Endothelial cell of umbilical vein (primary cell): ENCODE data around the gene FECH. TPM values are rescaled to one million over a fixed set of nuclear protein-coding genes. Genes with fewer than 3 reads are reported as not detected.

ENCODE experiments used
- BruUV-seq: library from RNA; stranded (reverse); fragments of 400-500 nt; replicated peaks from 2 replicates; lab custom pipeline; 2021; lab: Mats Ljungman, UMichigan
- CTCF ChIA-PET: fragments of 300-600, 350-600 bp; sonication (Branson Sonifier 250); formaldehyde crosslinking; loops from one replicate; lab custom pipeline; 2021; ENCODE audit warnings: antibody characterized with exemption, inconsistent platforms; lab: Charles Lee
- POLR2A ChIA-PET: fragments of 300-600, 350-600 bp; sonication (Branson Sonifier 250); formaldehyde crosslinking; loops from one replicate; lab custom pipeline; 2021; ENCODE audit warnings: antibody characterized with exemption, inconsistent platforms; lab: Charles Lee
- DNase-seq: peaks from one replicate; pipeline ENCODE4 v3.0.0-alpha.2; 2011; ENCODE audit warnings: low read depth, low spot score
- FAIRE-seq: peaks from 2 replicates; lab custom pipeline; 2011; peaks lifted over from hg19 to GRCh38; lab: Jason Lieb, UNC
- H2AFZ ChIP-seq: 2 replicates; pipeline ENCODE4 v1.6.0; 2012; ENCODE audit warnings: low read depth, low read length, control low read depth, inconsistent platforms
- H3K27ac ChIP-seq: 2 replicates; pipeline ENCODE4 v1.5.1; 2011; ENCODE audit warnings: low read depth, mild to moderate bottlenecking, control low read depth, low read length, moderate library complexity; ENCODE audit not compliant: insufficient read depth
- H3K27me3 ChIP-seq, 2 experiments: 2 replicates each; pipeline versions ENCODE4 v1.6.0 to v1.6.1; 2011; ENCODE audit warnings: low read length in 2 of 2, mixed read lengths in 1 of 2; ENCODE audit not compliant: control insufficient read depth in 2 of 2, insufficient read depth in 2 of 2
- H3K36me3 ChIP-seq, 2 experiments: 2 replicates in 1 of 2; 3 replicates in 1 of 2; pipeline ENCODE4 v1.5.1; 2011; ENCODE audit warnings: low read length in 2 of 2, mild to moderate bottlenecking in 1 of 2, moderate library complexity in 1 of 2; ENCODE audit not compliant: control insufficient read depth in 2 of 2, insufficient read depth in 2 of 2; ENCODE audit errors: extremely low read depth in 1 of 2
- H3K4me1 ChIP-seq: 3 replicates; pipeline ENCODE4 v1.5.1; 2011; ENCODE audit warnings: mild to moderate bottlenecking, low read length; ENCODE audit not compliant: control insufficient read depth, insufficient read depth; ENCODE audit errors: extremely low read depth
- H3K4me2 ChIP-seq: 2 replicates; pipeline ENCODE4 v1.6.1; 2011; ENCODE audit warnings: low read length, control low read depth, mixed read lengths; ENCODE audit not compliant: insufficient read depth
- H3K4me3 ChIP-seq, 3 experiments: fragments of 200-600 bp in 1 of 3; sonication (generic), shearing (Covaris generic) in 1 of 3; replicated peaks in 1 of 3; 2 replicates each; pipeline ENCODE4 v1.5.1; 2011 to 2016; ENCODE audit warnings: control low read depth in 3 of 3, low read length in 3 of 3, mild to moderate bottlenecking in 2 of 3, inconsistent platforms in 1 of 3, low read depth in 1 of 3, moderate library complexity in 1 of 3; ENCODE audit not compliant: insufficient read depth in 1 of 3
- H3K79me2 ChIP-seq: 2 replicates; pipeline ENCODE4 v1.6.0; 2012; ENCODE audit warnings: low read length, inconsistent platforms; ENCODE audit not compliant: control insufficient read depth, insufficient read depth
- H3K9ac ChIP-seq: replicated peaks from 2 replicates; pipeline ENCODE3; 2011; ENCODE audit warnings: low read length, control low read depth; ENCODE audit not compliant: insufficient read depth; ENCODE audit errors: extremely low read depth
- H3K9me1 ChIP-seq: replicated peaks from 3 replicates; pipeline ENCODE4 v1.6.0; 2011; ENCODE audit warnings: mild to moderate bottlenecking, low read length; ENCODE audit not compliant: control insufficient read depth, insufficient read depth; ENCODE audit errors: extremely low read depth
- H3K9me3 ChIP-seq: replicated peaks from 2 replicates; pipeline ENCODE4 v1.5.1; 2012; ENCODE audit warnings: low read length, inconsistent platforms; ENCODE audit not compliant: control insufficient read depth, insufficient read depth
- H4K20me1 ChIP-seq: replicated peaks from 2 replicates; pipeline ENCODE3; 2011; ENCODE audit warnings: mild to moderate bottlenecking, low read length; ENCODE audit not compliant: control insufficient read depth, insufficient read depth; ENCODE audit errors: extremely low read depth
- CTCF ChIP-seq, 2 donors: IDR thresholded peaks; 1 replicate in 1 of 2; 2 replicates in 1 of 2; pipeline ENCODE4 v1.5.1; 2011; ENCODE audit warnings: low read length in 2 of 2, mild to moderate bottlenecking in 2 of 2, moderate library complexity in 2 of 2, control low read depth in 1 of 2, inconsistent platforms in 1 of 2, low read depth in 1 of 2; ENCODE audit not compliant: insufficient read depth in 1 of 2; ENCODE audit errors: extremely low read depth in 1 of 2
- EZH2 ChIP-seq: IDR thresholded peaks from 2 replicates; pipeline ENCODE4 v1.6.1; 2012; ENCODE audit warnings: borderline replicate concordance, low read depth, mild to moderate bottlenecking, moderate library complexity, low read length, inconsistent platforms; ENCODE audit not compliant: severe bottlenecking
- FOS ChIP-seq: IDR thresholded peaks from 2 replicates; pipeline ENCODE4 v1.6.1; 2011; ENCODE audit warnings: mild to moderate bottlenecking, low read length, moderate library complexity, borderline replicate concordance; ENCODE audit not compliant: insufficient read depth
- GATA2 ChIP-seq: IDR thresholded peaks from 2 replicates; pipeline ENCODE4 v1.7.0; 2011; ENCODE audit warnings: low read depth, mild to moderate bottlenecking, moderate library complexity, mixed read lengths, low read length; ENCODE audit not compliant: insufficient read length, insufficient read depth
- JUN ChIP-seq: IDR thresholded peaks from 2 replicates; pipeline ENCODE4 v1.6.1; 2011; ENCODE audit warnings: borderline replicate concordance, low read depth; ENCODE audit not compliant: insufficient read length, insufficient read depth
- MAX ChIP-seq: IDR thresholded peaks from 2 replicates; pipeline ENCODE4 v1.6.1; 2011; ENCODE audit not compliant: insufficient read depth, insufficient read length
- MYC ChIP-seq: IDR thresholded peaks from one replicate; pipeline ENCODE4 v1.6.1; 2011; ENCODE audit warnings: mild to moderate bottlenecking, low read depth, low read length
- POLR2A ChIP-seq: IDR thresholded peaks from 2 replicates; pipeline ENCODE4 v1.6.1; 2012; ENCODE audit warnings: low read depth, mild to moderate bottlenecking, control low read depth, low read length
- POLR2AphosphoS5 ChIP-seq: IDR thresholded peaks from 2 replicates; pipeline ENCODE4 v1.6.1; 2012; ENCODE audit warnings: low read depth, mild to moderate bottlenecking, control low read depth, low read length, moderate library complexity; ENCODE audit not compliant: insufficient read depth
- dilution Hi-C: fragments of 300-500 bp; cut with MboI; formaldehyde crosslinking; loops from one replicate; pipeline ENCODE4 v1.15.0; 2019; ENCODE audit warnings: low sequenced_read_pairs; ENCODE audit not compliant: extremely low pct_ligation_motif_present
- intact Hi-C: fragments of 100-400 bp; cut with micrococcal nuclease; formaldehyde crosslinking; loops from one replicate; pipeline ENCODE4 v1.10.0; 2022
- polyA plus RNA-seq, 4 experiments: library from polyadenylated mRNA; depleted of rRNA in 3 of 4; stranded (reverse) in 3 of 4; unstranded in 1 of 4; fragments of >200 nt; gene quantifications; 2 replicates each; pipeline versions ENCODE4 v1.2.1 to v1.2.3, GENCODE V29; 2011 to 2012; ENCODE audit warnings: missing spikeins in 1 of 4
- total RNA-seq: library from RNA; stranded (reverse); gene quantifications from 2 replicates; pipeline ENCODE4 v1.2.3, GENCODE V29; 2021

The FECH gene
- total and polyA plus RNA-seq, 2 donors (not counting 3 experiments of a cell fraction or from before 2014, with no cell fraction given) = 25.3 to 27.9 TPM

- TF ChIP-seq EZH2 (no peak), POLR2AphosphoS5 (no peak), MAX (no peak), POLR2A (no peak), MYC (no peak), FOS (no peak), GATA2 (no peak), JUN (no peak), CTCF (IDR thresholded peaks at IDR 0.05; ENCODE audit: extremely low read depth in 1 of 2, insufficient read depth in 1 of 2, low read depth in 1 of 2, low read length in 2 of 2) (no peak)
- DNase-seq = no peak
- intact Hi-C loops = loop anchor here (10.0 kb wide), 1 partner anchor 62 kb away; no protein-coding TSS in a partner anchor
- no peak for FAIRE-seq
- ChIA-PET CTCF (no interaction called here), POLR2A (no interaction called here)
- no peaks in the 10 kb centered on the region for H3K79me2 ChIP-seq
- no peaks in the 10 kb centered on the region for H3K9me1 ChIP-seq
- H3K9me3 ChIP-seq = no peaks in the 10 kb centered on the region
- dilution Hi-C loops = no loop called here
- no peaks in the 10 kb centered on the region for H3K4me1 ChIP-seq
- H3K9ac ChIP-seq = no peak overlapping the region
- no peaks in the 10 kb centered on the region for H4K20me1 ChIP-seq
- no peak overlapping the region for H2AFZ ChIP-seq
- no peaks in the 10 kb centered on the region for H3K36me3 ChIP-seq
- peaks cover 0 to 1% of the 10 kb centered on the region in 2 experiments for H3K27me3 ChIP-seq
- H3K27ac ChIP-seq = no peak overlapping the region
- no peak overlapping the region for H3K4me3 ChIP-seq
- H3K4me2 ChIP-seq = no peak overlapping the region
- BruUV-seq = no TSS peak
These were observed 83.9 kb downstream of the FECH start for GRCh38 chr18:57502624-57503023.
